GM12878 (cell line): Measurements from ENCODE around the gene MINPP1.

Source experiments
- CBFB ChIP-seq: IDR thresholded peaks from 2 replicates; pipeline ENCODE4 v1.6.1; 2016; ENCODE audit warnings: antibody characterized with exemption, low read depth
- EP300 ChIP-seq, 2 experiments: fragments of 150-350 bp in 1 of 2; IDR thresholded peaks; 2 replicates each; pipeline ENCODE4 v1.6.1; 2011 to 2012; ENCODE audit warnings: low read depth in 2 of 2, low read length in 2 of 2, borderline replicate concordance in 1 of 2, improper control_type of control experiment in 1 of 2, inconsistent platforms in 1 of 2; ENCODE audit not compliant: control insufficient read depth in 1 of 2
- FOXK2 ChIP-seq: fragments of 450-650 bp; IDR thresholded peaks from 2 replicates; pipeline ENCODE4 v1.6.1; 2017; ENCODE audit warnings: mild to moderate bottlenecking, moderate library complexity
- HDAC2 ChIP-seq: fragments of 200-600 bp; sonication (generic); IDR thresholded peaks from 2 replicates; pipeline ENCODE4 v1.6.1; 2017
- MXI1 ChIP-seq: fragments of 150-350 bp; IDR thresholded peaks from 2 replicates; pipeline ENCODE4 v1.6.1; 2011; ENCODE audit warnings: low read depth, mild to moderate bottlenecking, inconsistent platforms, low read length, improper control_type of control experiment
- POLR2A ChIP-seq: IDR thresholded peaks from 2 replicates; pipeline ENCODE4 v1.6.1; 2011; ENCODE audit warnings: low read depth, mild to moderate bottlenecking, low read length
- SP1 ChIP-seq: IDR thresholded peaks from one replicate; pipeline ENCODE4 v1.6.1; 2011; ENCODE audit warnings: low read depth, low read length
- YY1 ChIP-seq: IDR thresholded peaks from 2 replicates; pipeline ENCODE4 v1.6.1; 2011; ENCODE audit warnings: low read depth, mild to moderate bottlenecking, low read length
- TF ChIP-seq, protein P1 (sequence below), 3 experiments: IDR thresholded peaks in 2 of 3; conservative IDR thresholded peaks in 1 of 3; 2 replicates each; pipeline ENCODE4 v1.5.1; 2011; ENCODE audit warnings: low read depth in 3 of 3, low read length in 3 of 3, mild to moderate bottlenecking in 3 of 3, control low read depth in 2 of 3, moderate library complexity in 2 of 3, inconsistent platforms in 1 of 3, mixed read lengths in 1 of 3; ENCODE audit not compliant: control insufficient read depth in 2 of 3, insufficient read depth in 1 of 3; ENCODE audit errors: extremely low read depth in 1 of 3
- TF ChIP-seq, protein P2 (sequence below): IDR thresholded peaks from 2 replicates; pipeline ENCODE4 v1.6.1; 2012; ENCODE audit warnings: low read depth, low read length, improper control_type of control experiment

DNA sequence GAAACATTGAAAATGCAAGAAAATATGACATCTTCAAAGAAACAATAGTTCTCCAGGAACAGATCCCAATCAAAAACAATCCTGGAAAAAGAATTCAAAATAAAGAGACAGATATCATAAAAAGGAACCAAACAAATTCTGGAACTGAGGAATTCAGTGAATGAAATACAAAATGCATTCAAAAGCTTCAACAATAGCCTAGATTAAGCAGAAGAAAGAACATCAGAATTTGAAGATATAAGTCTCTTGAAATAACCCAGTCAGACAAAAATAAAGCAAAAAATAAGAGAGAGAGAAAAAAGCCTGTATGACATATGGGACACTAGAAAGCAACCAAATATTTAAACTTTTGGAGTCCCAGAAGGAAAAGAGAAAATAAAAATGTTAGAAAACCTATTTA lies 60.3 kb downstream of the MINPP1 start:
- TF ChIP-seq HDAC2 (no peak), POLR2A (no peak), SP1 (no peak), FOXK2 (no peak), MXI1 (no peak), CBFB (no peak), YY1 (no peak), EP300 (IDR thresholded peaks at IDR 0.05; ENCODE audit: borderline replicate concordance in 1 of 2, control insufficient read depth in 1 of 2, low read depth in 2 of 2, low read length in 2 of 2) (no peak)
- TF ChIP-seq, protein P1, sequence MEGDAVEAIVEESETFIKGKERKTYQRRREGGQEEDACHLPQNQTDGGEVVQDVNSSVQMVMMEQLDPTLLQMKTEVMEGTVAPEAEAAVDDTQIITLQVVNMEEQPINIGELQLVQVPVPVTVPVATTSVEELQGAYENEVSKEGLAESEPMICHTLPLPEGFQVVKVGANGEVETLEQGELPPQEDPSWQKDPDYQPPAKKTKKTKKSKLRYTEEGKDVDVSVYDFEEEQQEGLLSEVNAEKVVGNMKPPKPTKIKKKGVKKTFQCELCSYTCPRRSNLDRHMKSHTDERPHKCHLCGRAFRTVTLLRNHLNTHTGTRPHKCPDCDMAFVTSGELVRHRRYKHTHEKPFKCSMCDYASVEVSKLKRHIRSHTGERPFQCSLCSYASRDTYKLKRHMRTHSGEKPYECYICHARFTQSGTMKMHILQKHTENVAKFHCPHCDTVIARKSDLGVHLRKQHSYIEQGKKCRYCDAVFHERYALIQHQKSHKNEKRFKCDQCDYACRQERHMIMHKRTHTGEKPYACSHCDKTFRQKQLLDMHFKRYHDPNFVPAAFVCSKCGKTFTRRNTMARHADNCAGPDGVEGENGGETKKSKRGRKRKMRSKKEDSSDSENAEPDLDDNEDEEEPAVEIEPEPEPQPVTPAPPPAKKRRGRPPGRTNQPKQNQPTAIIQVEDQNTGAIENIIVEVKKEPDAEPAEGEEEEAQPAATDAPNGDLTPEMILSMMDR (IDR thresholded peaks at IDR 0.05 in 2 of 3, conservative IDR thresholded peaks at IDR 0.05 in 1 of 3; ENCODE audit: control insufficient read depth in 2 of 3, extremely low read depth in 1 of 3, insufficient read depth in 1 of 3, low read depth in 3 of 3, low read length in 3 of 3): no peak
- TF ChIP-seq, protein P2, sequence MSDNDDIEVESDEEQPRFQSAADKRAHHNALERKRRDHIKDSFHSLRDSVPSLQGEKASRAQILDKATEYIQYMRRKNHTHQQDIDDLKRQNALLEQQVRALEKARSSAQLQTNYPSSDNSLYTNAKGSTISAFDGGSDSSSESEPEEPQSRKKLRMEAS: no peak
